Peyer's patch (tissue), 4 donors: ENCODE measurements around the gene PGD.

Experiments used
- CTCF ChIP-seq, 6 experiments: fragments of 450-650 bp in 4 of 6; fragments of 200-600 bp in 2 of 6; sonication (generic) in 1 of 6; IDR thresholded peaks; one replicate each; pipeline ENCODE4 v1.5.1; 2017 to 2019; ENCODE audit warnings: antibody characterized with exemption in 6 of 6, mild to moderate bottlenecking in 3 of 6, moderate library complexity in 1 of 6
- POLR2A ChIP-seq, 2 donors: fragments of 450-650 bp; IDR thresholded peaks; one replicate each; pipeline ENCODE4 v1.5.1; 2017; ENCODE audit warnings: antibody characterized with exemption in 2 of 2, mild to moderate bottlenecking in 2 of 2, moderate library complexity in 2 of 2

GRCh38 chr1:10378081-10378841, 20.6 kb upstream of the PGD start:
- no peak for TF ChIP-seq CTCF (IDR thresholded peaks at IDR 0.05)
- TF ChIP-seq POLR2A (IDR thresholded peaks at IDR 0.05), result no peak
